OCI-M1 (cell line): Measurements from ENCODE around the gene CCDC91.
"Not testable (repeated sequence)": the region's sequence is repeated elsewhere in the genome, so short reads cannot be mapped to it uniquely, and the experiment has no call there.

Experiments used
- DNase-seq: peaks from one replicate; lab custom pipeline; 2025; lab: John Stamatoyannopoulos, UW

Gene CCDC91

GRCh38 chr12:28457785-28458184 lies 267.5 kb downstream of the CCDC91 start:
- DNase-seq = no peak

- no peak for DNase-seq
Measured at GRCh38 chr12:28459481-28459880, 269.2 kb downstream of the CCDC91 start.

- no peak for DNase-seq
Measured at GRCh38 chr12:28460420-28461130, 270.3 kb downstream of the CCDC91 start.

GRCh38 chr12:28463396-28463795 lies 273.1 kb downstream of the CCDC91 start:
- DNase-seq = no peak

- DNase-seq = not testable (repeated sequence)
Measured at GRCh38 chr12:28471762-28472161, 281.5 kb downstream of the CCDC91 start.

- DNase-seq = not testable (repeated sequence)
Measured at GRCh38 chr12:28476206-28476605, 285.9 kb downstream of the CCDC91 start.

GRCh38 chr12:28479097-28479496 lies 288.8 kb downstream of the CCDC91 start:
- not testable (repeated sequence) for DNase-seq

- no peak for DNase-seq
Measured at GRCh38 chr12:28479683-28480082, 289.4 kb downstream of the CCDC91 start.

- DNase-seq = no peak
Measured at GRCh38 chr12:28484156-28484555, 293.9 kb downstream of the CCDC91 start.

GRCh38 chr12:28486521-28486920 lies 296.3 kb downstream of the CCDC91 start:
- no peak for DNase-seq

GRCh38 chr12:28489246-28489645 lies 299.0 kb downstream of the CCDC91 start:
- no peak for DNase-seq

GRCh38 chr12:28497889-28498411 lies 307.7 kb downstream of the CCDC91 start:
- DNase-seq = no peak

GRCh38 chr12:28498850-28499249 lies 308.6 kb downstream of the CCDC91 start:
- DNase-seq = no peak

GRCh38 chr12:28500373-28501024 lies 310.2 kb downstream of the CCDC91 start:
- DNase-seq = peak; percentile 20

GRCh38 chr12:28506271-28506670 lies 316.0 kb downstream of the CCDC91 start:
- no peak for DNase-seq

GRCh38 chr12:28507033-28507432 lies 316.8 kb downstream of the CCDC91 start:
- DNase-seq = no peak

- DNase-seq = no peak
Measured at GRCh38 chr12:28507867-28508266, 317.6 kb downstream of the CCDC91 start.

GRCh38 chr12:28512406-28512805 lies 322.1 kb downstream of the CCDC91 start:
- DNase-seq = no peak

- DNase-seq = no peak
Measured at GRCh38 chr12:28512876-28513275, 322.6 kb downstream of the CCDC91 start.

GRCh38 chr12:28513983-28514382 lies 323.7 kb downstream of the CCDC91 start:
- no peak for DNase-seq

GRCh38 chr12:28517101-28517500 lies 326.8 kb downstream of the CCDC91 start:
- no peak for DNase-seq

- no peak for DNase-seq
Measured at GRCh38 chr12:28527631-28528249, 337.5 kb downstream of the CCDC91 start.

GRCh38 chr12:28535216-28535615 lies 345.0 kb downstream of the CCDC91 start:
- DNase-seq = no peak
